Measurements from ENCODE around the gene PLG. TPM values are rescaled to one million over a fixed set of nuclear protein-coding genes. Genes with fewer than 3 reads are reported as not detected.
"Not testable (repeated sequence)": the region's sequence is repeated elsewhere in the genome, so short reads cannot be mapped to it uniquely, and the experiment has no call there.

PLG gene
- polyA plus RNA-seq, 2 of the 4 experiments (the other 2 are of a cell fraction) = not detected

- H3K4me1 ChIP-seq = no peaks in the 10 kb centered on the region
- ChIA-PET POLR2A (no interaction called here), CTCF (no interaction called here)
- 5% methylated on average over 6 of the region's 6 CpGs for WGBS (ENCODE audit: missing lambda C conversion rate)
- H3K9me3 ChIP-seq = no peaks in the 10 kb centered on the region
- no peak overlapping the region for H3K4me3 ChIP-seq
- no peak for FAIRE-seq
- H3K27ac ChIP-seq = no peak overlapping the region
- TF ChIP-seq ATOH8 (CRISPR knock-in tag; IDR thresholded peaks at IDR 0.05; ENCODE audit: low read depth) (no peak), SREBF2 (IDR thresholded peaks at IDR 0.05) (no peak), CTCF (IDR thresholded peaks at IDR 0.05) (no peak), EP300 (IDR thresholded peaks at IDR 0.05) (no peak), TFCP2L1 (CRISPR knock-in tag; IDR thresholded peaks at IDR 0.05) (no peak), E2F6 (IDR thresholded peaks at IDR 0.05; ENCODE audit: borderline replicate concordance, low read depth) (no peak), BCL3 (IDR thresholded peaks at IDR 0.05) (no peak), ZSCAN20 (CRISPR knock-in tag; IDR thresholded peaks at IDR 0.05) (no peak), FOSB (CRISPR knock-in tag; IDR thresholded peaks at IDR 0.05) (no peak), RNF2 (IDR thresholded peaks at IDR 0.05; ENCODE audit: borderline replicate concordance, low read depth) (no peak), ZNF302 (CRISPR knock-in tag; IDR thresholded peaks at IDR 0.05) (no peak), HMGXB4 (CRISPR knock-in tag; IDR thresholded peaks at IDR 0.05; ENCODE audit: borderline replicate concordance) (no peak)
- no peak for DNase-seq (ENCODE audit: low read depth in 1 of 2, low spot score in 1 of 2)
- no peak overlapping the region for H3K4me2 ChIP-seq
- no peak for ATAC-seq
These were observed 4.2 kb upstream of the PLG start for GRCh38 chr6:160697826-160698225.

- H3K9me3 ChIP-seq; H3K4me1 ChIP-seq; ATAC-seq; POLR2A ChIA-PET; H3K4me2 ChIP-seq; H3K4me3 ChIP-seq; FAIRE-seq; CTCF ChIA-PET; H3K27ac ChIP-seq; DNase-seq (ENCODE audit: low read depth in 1 of 2, low spot score in 1 of 2): not testable (repeated sequence)
- WGBS (ENCODE audit: missing lambda C conversion rate) = 19% methylated on average over 4 of the region's 7 CpGs
These were observed 2.6 kb downstream of the PLG start for GRCh38 chr6:160704688-160705087.

GRCh38 chr6:160708993-160709392 is 6.9 kb downstream of the PLG start:
- H3K4me3 ChIP-seq; H3K4me1 ChIP-seq; H3K4me2 ChIP-seq; POLR2A ChIA-PET; DNase-seq (ENCODE audit: low read depth in 1 of 2, low spot score in 1 of 2); H3K9me3 ChIP-seq; H3K27ac ChIP-seq; FAIRE-seq; ATAC-seq; CTCF ChIA-PET: not testable (repeated sequence)

GRCh38 chr6:160714731-160715316 is 12.8 kb downstream of the PLG start:
- CTCF ChIA-PET = interaction anchor here (1.2 kb wide), 1 partner anchor 18 kb away, joined by 4 read pairs; no protein-coding TSS in a partner anchor
- WGBS (ENCODE audit: missing lambda C conversion rate) = 45% methylated on average over 5 of the region's 5 CpGs
- TF ChIP-seq FOSL2 (IDR thresholded peaks at IDR 0.05) = no peak
- no peak for TF ChIP-seq FOSL2 (CRISPR knock-in tag; IDR thresholded peaks at IDR 0.05)
- no peak for TF ChIP-seq CHD4 (IDR thresholded peaks at IDR 0.05; ENCODE audit: borderline replicate concordance)
- no peak for TF ChIP-seq ZSCAN20 (CRISPR knock-in tag; IDR thresholded peaks at IDR 0.05)
- no peak for TF ChIP-seq HOXB13 (CRISPR knock-in tag; IDR thresholded peaks at IDR 0.05; ENCODE audit: low read depth)
- TF ChIP-seq GATA3 (IDR thresholded peaks at IDR 0.05; ENCODE audit: borderline replicate concordance) = no peak
- TF ChIP-seq MYC (IDR thresholded peaks at IDR 0.05; ENCODE audit: borderline replicate concordance, low read length) = no peak
- TF ChIP-seq BHLHE40 (IDR thresholded peaks at IDR 0.05; ENCODE audit: low read depth, low read length) = no peak
- no peak for TF ChIP-seq CHD2 (IDR thresholded peaks at IDR 0.05; ENCODE audit: low read length, partially characterized antibody)
- no peak for TF ChIP-seq HEYL (CRISPR knock-in tag; IDR thresholded peaks at IDR 0.05)
- no peak for TF ChIP-seq CTCF (IDR thresholded peaks at IDR 0.05)
- no peak for TF ChIP-seq JUNB (IDR thresholded peaks at IDR 0.05)

More at GRCh38 chr6:160714731-160715316, 12.8 kb downstream of the PLG start:
- ATAC-seq (no peak), DNase-seq (ENCODE audit: low read depth in 1 of 2, low spot score in 1 of 2) (no peak), FAIRE-seq (no peak)
- Histone ChIP-seq H3K4me1 (no peaks in the 10 kb centered on the region), H3K27ac (no peak overlapping the region), H3K4me3 (no peak overlapping the region), H3K9me3 (no peaks in the 10 kb centered on the region), H3K4me2 (no peak overlapping the region)
- POLR2A ChIA-PET = no interaction called here

Measured in A549 (cell line).